SU-DHL-6 (cell line): ENCODE data around the gene PPTC7.
"Not testable (repeated sequence)": the region's sequence is repeated elsewhere in the genome, so short reads cannot be mapped to it uniquely, and the experiment has no call there.

Experiments
- EZH2phosphoT487 ChIP-seq: fragments of 200-600 bp; sonication (generic), shearing (Covaris generic); conservative IDR thresholded peaks from 2 replicates; pipeline ENCODE4 v1.6.1; 2018; ENCODE audit warnings: mild to moderate bottlenecking, antibody characterized with exemption, low read length, moderate library complexity, mixed read lengths
- TF ChIP-seq, protein P1 (sequence below): fragments of 200-600 bp; sonication (generic); IDR thresholded peaks from one replicate; pipeline ENCODE4 v1.5.1; 2017; ENCODE audit warnings: antibody characterized with exemption, mild to moderate bottlenecking, low read length, moderate library complexity; ENCODE audit not compliant: insufficient read depth, poor library complexity, severe bottlenecking

DNA sequence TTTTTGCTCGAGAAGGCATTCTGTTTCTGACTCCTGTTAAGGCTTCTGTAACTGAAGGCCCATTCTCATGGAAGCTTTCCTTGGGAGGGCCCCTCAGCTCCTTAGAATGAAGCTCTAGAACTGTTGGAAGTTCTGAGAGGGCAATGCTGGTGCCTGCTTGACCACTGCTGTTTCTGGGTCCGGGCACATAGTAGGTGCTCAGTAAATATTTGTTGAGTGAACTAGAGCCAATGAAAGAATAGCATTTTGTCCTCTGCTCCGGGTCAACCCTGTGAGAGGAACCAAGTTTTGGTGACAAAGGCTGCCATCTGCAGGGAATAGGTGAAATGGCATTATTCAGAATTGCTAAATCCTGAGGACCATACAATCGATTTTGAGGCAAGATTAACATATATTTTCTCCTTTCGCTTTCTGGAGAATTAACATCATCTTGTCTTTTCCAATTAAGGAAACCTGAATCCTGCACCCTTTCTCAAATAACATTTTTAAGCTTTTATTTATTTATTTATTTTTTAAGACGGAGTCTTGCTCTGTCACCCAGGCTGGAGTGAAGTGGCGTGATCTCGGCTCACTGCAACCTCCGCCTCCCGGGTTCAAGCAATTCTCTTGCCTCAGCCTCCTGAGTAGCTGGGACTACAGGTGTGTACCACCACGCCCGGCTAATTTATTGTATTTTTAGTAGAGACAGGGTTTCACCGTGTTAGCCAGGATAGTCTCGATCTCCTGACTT is 19.1 kb upstream of the PPTC7 start:
- TF ChIP-seq, protein P1, sequence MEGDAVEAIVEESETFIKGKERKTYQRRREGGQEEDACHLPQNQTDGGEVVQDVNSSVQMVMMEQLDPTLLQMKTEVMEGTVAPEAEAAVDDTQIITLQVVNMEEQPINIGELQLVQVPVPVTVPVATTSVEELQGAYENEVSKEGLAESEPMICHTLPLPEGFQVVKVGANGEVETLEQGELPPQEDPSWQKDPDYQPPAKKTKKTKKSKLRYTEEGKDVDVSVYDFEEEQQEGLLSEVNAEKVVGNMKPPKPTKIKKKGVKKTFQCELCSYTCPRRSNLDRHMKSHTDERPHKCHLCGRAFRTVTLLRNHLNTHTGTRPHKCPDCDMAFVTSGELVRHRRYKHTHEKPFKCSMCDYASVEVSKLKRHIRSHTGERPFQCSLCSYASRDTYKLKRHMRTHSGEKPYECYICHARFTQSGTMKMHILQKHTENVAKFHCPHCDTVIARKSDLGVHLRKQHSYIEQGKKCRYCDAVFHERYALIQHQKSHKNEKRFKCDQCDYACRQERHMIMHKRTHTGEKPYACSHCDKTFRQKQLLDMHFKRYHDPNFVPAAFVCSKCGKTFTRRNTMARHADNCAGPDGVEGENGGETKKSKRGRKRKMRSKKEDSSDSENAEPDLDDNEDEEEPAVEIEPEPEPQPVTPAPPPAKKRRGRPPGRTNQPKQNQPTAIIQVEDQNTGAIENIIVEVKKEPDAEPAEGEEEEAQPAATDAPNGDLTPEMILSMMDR: peak; percentile 48
- not testable (repeated sequence) for TF ChIP-seq EZH2phosphoT487
